Prostate gland (tissue), 2 donors: ENCODE data around the gene MMP10. TPM values are rescaled to one million over a fixed set of nuclear protein-coding genes. Genes with fewer than 3 reads are reported as not detected.
A peak's percentile ranks its signal among the peaks of the same experiment; 100 is the strongest.

ENCODE experiments used
- DNase-seq: peaks from one replicate; pipeline ENCODE4 v3.0.0-alpha.2; 2019; ENCODE audit warnings: low spot score
- H3K27ac ChIP-seq, 2 donors: fragments of 200-600 bp; sonication (generic); 2 replicates each; pipeline ENCODE4 v1.5.1; 2017 to 2019
- H3K27me3 ChIP-seq: fragments of 200-600 bp; sonication (generic); replicated peaks from 2 replicates; pipeline ENCODE4 v1.5.1; 2019; ENCODE audit not compliant: insufficient read depth
- H3K36me3 ChIP-seq, 2 donors: fragments of 200-600 bp; sonication (generic); 1 replicate in 1 of 2; 2 replicates in 1 of 2; pipeline versions ENCODE4 v1.5.1 to v1.8.1; 2017 to 2019
- H3K4me1 ChIP-seq: fragments of 200-600 bp; sonication (generic); replicated peaks from 2 replicates; pipeline ENCODE4 v1.5.1; 2019
- H3K4me3 ChIP-seq, 2 donors: fragments of 200-600 bp; sonication (generic); 2 replicates each; pipeline ENCODE4 v1.5.1; 2017 to 2019
- H3K9me3 ChIP-seq: fragments of 200-600 bp; sonication (generic); 2 replicates; pipeline ENCODE4 v1.5.1; 2017
- POLR2A ChIP-seq: fragments of 450-650 bp; IDR thresholded peaks from one replicate; pipeline ENCODE4 v1.6.1; 2016; ENCODE audit warnings: antibody characterized with exemption, mild to moderate bottlenecking
- POLR2AphosphoS5 ChIP-seq: sonication (generic); formaldehyde crosslinking; IDR thresholded peaks from one replicate; pipeline ENCODE4 v1.6.1; 2017; ENCODE audit warnings: antibody characterized with exemption
- WGBS: methylation state at CpG from one replicate; pipeline ENCODE4 v1.1.5; 2018; 5-methylcytosine and 5-hydroxymethylcytosine counted together
- intact Hi-C: fragments of 100-400 bp; cut with DNase I; formaldehyde crosslinking; loops from one replicate; pipeline ENCODE4 v1.14.2; 2022
- total RNA-seq, 2 donors: library from RNA; depleted of rRNA; stranded (reverse); fragments of >200 nt; gene quantifications; one replicate each; pipeline ENCODE4 v1.1.0, GENCODE V29; 2016
- TF ChIP-seq, protein P1 (sequence below), 4 experiments: fragments of 200-600 bp in 2 of 4; fragments of 450-650 bp in 2 of 4; sonication (generic) in 2 of 4; IDR thresholded peaks; 1 replicate in 3 of 4; 2 replicates in 1 of 4; pipeline ENCODE4 v1.5.1; 2016 to 2019; ENCODE audit warnings: antibody characterized with exemption in 4 of 4, mild to moderate bottlenecking in 2 of 4, moderate library complexity in 2 of 4

MMP10 gene
- total RNA-seq, 2 donors from 2014 or later, result 0.18 to 3.6 TPM

DNA sequence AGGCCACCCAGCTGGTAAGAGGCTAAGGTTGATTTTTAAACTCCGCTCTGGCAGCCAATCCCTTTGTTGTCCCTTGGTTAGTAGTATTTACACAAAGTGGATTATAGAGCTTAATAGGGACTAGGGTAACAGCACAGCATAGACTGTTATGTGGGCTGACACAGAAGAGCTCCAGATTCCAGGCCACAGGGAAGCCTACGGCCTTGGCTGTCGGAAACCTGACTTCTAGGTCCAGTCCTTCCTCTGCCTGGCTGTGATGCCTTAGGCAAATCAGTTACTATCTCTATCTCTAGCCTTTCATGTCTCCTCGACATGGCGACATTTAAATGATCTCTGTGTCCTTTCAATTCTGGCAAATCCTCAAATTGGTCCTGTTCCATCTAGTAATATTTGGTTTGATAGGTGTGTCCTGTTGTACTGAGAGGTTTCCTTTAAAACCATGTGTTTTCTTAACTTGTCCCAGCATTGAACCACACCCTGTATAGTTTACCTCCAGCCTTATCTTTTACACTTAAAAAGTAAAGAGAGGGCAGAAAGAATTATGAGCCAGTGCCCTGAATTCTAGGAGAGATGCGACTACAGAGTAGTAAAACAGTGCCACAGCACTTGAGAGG, 13.4 kb upstream of the MMP10 start:
- no peak overlapping the region for H3K27ac ChIP-seq

DNA sequence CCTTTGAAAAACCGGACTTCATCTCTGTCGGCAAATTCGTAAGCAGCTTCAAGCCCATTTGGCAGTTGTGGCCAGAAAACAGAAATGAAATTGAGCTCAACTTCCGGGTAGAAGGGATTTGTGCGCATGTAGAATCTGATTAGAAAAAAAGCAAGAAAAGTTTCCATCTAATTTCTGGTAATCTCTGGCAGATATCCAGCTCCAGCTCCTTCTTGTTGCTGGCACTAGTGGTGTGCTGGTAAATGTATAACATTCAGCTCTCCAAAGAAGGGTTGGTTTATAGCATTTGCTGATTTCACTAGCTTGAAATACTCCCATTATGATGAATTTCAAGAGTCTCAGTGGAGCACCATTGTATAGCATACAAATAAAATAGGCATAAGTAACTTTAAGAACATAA, 12.2 kb upstream of the MMP10 start:
- no peaks in the 10 kb centered on the region for H3K9me3 ChIP-seq
- intact Hi-C loops, result no loop called here
- no peaks in the 10 kb centered on the region for H3K27me3 ChIP-seq
- no peak for DNase-seq
- H3K27ac ChIP-seq, result no peak overlapping the region
- 90% methylated on average over 5 of the region's 5 CpGs for WGBS
- no peaks in the 10 kb centered on the region for H3K36me3 ChIP-seq
- TF ChIP-seq POLR2A (no peak), POLR2AphosphoS5 (no peak)
- TF ChIP-seq, protein P1, sequence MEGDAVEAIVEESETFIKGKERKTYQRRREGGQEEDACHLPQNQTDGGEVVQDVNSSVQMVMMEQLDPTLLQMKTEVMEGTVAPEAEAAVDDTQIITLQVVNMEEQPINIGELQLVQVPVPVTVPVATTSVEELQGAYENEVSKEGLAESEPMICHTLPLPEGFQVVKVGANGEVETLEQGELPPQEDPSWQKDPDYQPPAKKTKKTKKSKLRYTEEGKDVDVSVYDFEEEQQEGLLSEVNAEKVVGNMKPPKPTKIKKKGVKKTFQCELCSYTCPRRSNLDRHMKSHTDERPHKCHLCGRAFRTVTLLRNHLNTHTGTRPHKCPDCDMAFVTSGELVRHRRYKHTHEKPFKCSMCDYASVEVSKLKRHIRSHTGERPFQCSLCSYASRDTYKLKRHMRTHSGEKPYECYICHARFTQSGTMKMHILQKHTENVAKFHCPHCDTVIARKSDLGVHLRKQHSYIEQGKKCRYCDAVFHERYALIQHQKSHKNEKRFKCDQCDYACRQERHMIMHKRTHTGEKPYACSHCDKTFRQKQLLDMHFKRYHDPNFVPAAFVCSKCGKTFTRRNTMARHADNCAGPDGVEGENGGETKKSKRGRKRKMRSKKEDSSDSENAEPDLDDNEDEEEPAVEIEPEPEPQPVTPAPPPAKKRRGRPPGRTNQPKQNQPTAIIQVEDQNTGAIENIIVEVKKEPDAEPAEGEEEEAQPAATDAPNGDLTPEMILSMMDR (IDR thresholded peaks at IDR 0.05), result no peak
- no peaks in the 10 kb centered on the region for H3K4me1 ChIP-seq
- no peak overlapping the region for H3K4me3 ChIP-seq

More for the DNA sequence above, 13.4 kb upstream of the MMP10 start:
- intact Hi-C loops, result no loop called here
- DNase-seq, result peak; percentile 9
- no peaks in the 10 kb centered on the region for H3K36me3 ChIP-seq
- peak; percentile 42 for TF ChIP-seq POLR2AphosphoS5
- TF ChIP-seq, protein P1 (IDR thresholded peaks at IDR 0.05), result no peak
- H3K9me3 ChIP-seq, result no peaks in the 10 kb centered on the region
- no peak overlapping the region for H3K4me3 ChIP-seq
- WGBS, result 58% methylated on average over 6 of the region's 6 CpGs
- H3K4me1 ChIP-seq, result no peaks in the 10 kb centered on the region
- no peaks in the 10 kb centered on the region for H3K27me3 ChIP-seq

DNA sequence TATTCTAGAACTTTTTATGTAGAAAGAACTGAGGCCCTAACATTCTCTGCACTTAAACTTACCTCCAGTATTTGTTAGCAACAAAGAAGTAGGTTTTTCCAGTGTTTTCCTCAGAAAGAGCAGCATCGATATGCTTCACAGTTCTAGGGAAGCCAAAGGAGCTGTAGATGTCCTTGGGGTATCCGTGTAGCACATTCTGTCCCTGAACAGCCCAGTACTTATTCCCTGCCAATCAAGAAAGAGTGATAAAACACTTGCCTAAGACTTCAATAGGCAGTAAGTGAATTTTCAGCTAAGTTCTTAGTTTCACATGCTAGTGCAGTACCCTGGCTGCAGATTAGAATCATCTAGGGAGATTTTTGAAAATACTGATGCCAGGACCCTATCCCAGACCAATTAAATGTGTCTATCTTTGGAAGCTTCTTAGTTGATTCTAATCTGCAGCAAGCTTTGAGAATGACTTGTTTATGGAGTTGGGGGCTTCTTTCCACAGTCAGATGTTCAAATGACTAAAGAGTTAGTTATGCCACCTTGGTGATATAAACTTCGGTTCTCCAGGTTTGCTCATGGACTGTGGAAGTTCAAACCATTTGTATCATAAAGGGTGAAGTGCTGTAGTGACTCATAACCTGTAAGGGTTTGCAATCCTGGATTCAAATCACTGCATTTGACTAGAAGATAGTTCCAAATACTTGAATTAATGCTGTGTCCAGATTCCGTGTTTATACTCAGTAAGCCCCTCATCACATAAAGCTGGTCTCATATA, 11.0 kb upstream of the MMP10 start:
- no peaks in the 10 kb centered on the region for H3K27me3 ChIP-seq
- TF ChIP-seq, protein P1 (IDR thresholded peaks at IDR 0.05), result no peak
- TF ChIP-seq POLR2AphosphoS5 (no peak), POLR2A (no peak)
- H3K9me3 ChIP-seq, result no peaks in the 10 kb centered on the region
- WGBS, result 75% methylated on average over 4 of the region's 4 CpGs
- intact Hi-C loops, result no loop called here
- no peaks in the 10 kb centered on the region for H3K36me3 ChIP-seq
- no peaks in the 10 kb centered on the region for H3K4me1 ChIP-seq
- H3K4me3 ChIP-seq, result no peak overlapping the region
- H3K27ac ChIP-seq, result no peak overlapping the region
- no peak for DNase-seq

DNA sequence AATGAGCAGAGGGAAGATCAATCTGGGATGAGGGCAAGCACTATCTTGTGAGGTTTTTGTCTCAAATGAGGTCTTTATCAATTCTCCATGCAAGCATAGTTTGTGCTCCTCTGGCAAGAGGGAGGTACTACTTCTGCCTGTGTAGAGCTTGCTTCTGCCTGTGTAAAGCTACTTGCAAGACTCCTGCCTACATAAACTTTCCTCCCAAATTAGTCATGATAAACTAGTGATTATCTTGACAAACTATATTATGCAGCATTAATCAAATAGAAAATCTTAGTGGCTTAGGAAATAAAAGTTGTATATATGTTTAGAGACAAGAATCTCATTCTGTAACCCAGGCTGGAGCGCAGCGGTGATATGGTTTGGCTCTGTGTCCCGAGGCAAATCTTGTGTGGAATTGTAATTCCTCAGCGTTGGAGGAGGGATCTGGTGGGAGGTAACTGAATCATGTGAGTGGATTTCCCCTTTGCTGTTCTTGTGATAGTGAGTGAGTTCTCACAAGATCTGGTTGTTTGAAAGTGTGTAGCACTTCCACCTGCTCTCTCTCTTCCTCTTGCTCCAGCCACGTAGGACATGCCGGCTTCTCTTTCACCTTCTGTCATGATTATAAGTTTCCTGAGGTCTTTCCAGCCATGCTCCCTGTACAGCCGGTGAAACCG, 8.0 kb upstream of the MMP10 start:
- TF ChIP-seq, protein P1 (IDR thresholded peaks at IDR 0.05), result no peak
- no peak for TF ChIP-seq POLR2A
- no peak for TF ChIP-seq POLR2AphosphoS5
- 77% methylated on average over 8 of the region's 8 CpGs for WGBS
- Histone ChIP-seq H3K4me3 (no peak overlapping the region), H3K9me3 (no peaks in the 10 kb centered on the region), H3K4me1 (no peaks in the 10 kb centered on the region), H3K27me3 (no peaks in the 10 kb centered on the region), H3K36me3 (no peaks in the 10 kb centered on the region), H3K27ac (no peak overlapping the region)
- DNase-seq, result no peak
- intact Hi-C loops, result no loop called here
